ENCODE data around the gene PRKCE. TPM values are rescaled to one million over a fixed set of nuclear protein-coding genes. Genes with fewer than 3 reads are reported as not detected.

The PRKCE gene
- total RNA-seq, 1 experiment from 2014 or later = 14.8 TPM

GRCh38 chr2:45653122-45653913 is 1.8 kb downstream of the PRKCE start:
- Histone ChIP-seq H3K4me3 (replicated peaks in 1 of 2; ENCODE audit: low read depth in 1 of 2, low read length in 2 of 2) (no peak overlapping the region), H3K27ac (ENCODE audit: low read depth, low read length) (no peak overlapping the region), H3K4me1 (ENCODE audit: control insufficient read depth in 1 of 2, insufficient read depth in 2 of 2, low read length in 2 of 2) (peaks cover 9 to 16% of the 10 kb centered on the region in 2 experiments), H3K9ac (ENCODE audit: low read length) (no peak overlapping the region), H3K4me2 (ENCODE audit: low read length) (peak overlapping the region; percentile 94; the same call in 1 of the 2 replicates), H3K36me3 (ENCODE audit: control insufficient read depth in 1 of 2, insufficient read depth in 2 of 2, low read length in 2 of 2) (no peaks in the 10 kb centered on the region), H4K20me1 (ENCODE audit: insufficient read depth) (no peaks in the 10 kb centered on the region), H2AFZ (ENCODE audit: low read depth, low read length, poor library complexity, severe bottlenecking) (no peak overlapping the region), H3K9me2 (ENCODE audit: insufficient read depth) (no peaks in the 10 kb centered on the region), H3K27me3 (ENCODE audit: insufficient read depth, low read length) (no peaks in the 10 kb centered on the region), H3K79me2 (ENCODE audit: insufficient read depth, low read length) (peaks cover 55% of the 10 kb centered on the region), H3K9me3 (ENCODE audit: control insufficient read depth in 1 of 2, insufficient read depth in 1 of 2, low read depth in 1 of 2, low read length in 2 of 2) (no peaks in the 10 kb centered on the region)
- ATAC-seq = no peak
- POLR2A ChIA-PET = no interaction called here
- RAD21 ChIA-PET (ENCODE audit: low non-redundant PET in 1 of 2, low total read pairs in 2 of 2, uncharacterized antibody in 2 of 2, unreplicated experiment in 2 of 2) = no interaction called here
- intact Hi-C loops (cut with micrococcal nuclease) = no loop called here
- BruUV-seq (replicated peaks) = TSS peak; percentile 43
- no peak for DNase-seq (ENCODE audit: low read depth, low spot score)
- TF ChIP-seq SP1 (IDR thresholded peaks at IDR 0.05; ENCODE audit: low read depth) (no peak), CTCF (IDR thresholded peaks at IDR 0.05 in 2 of 3, conservative IDR thresholded peaks at IDR 0.05 in 1 of 3; ENCODE audit: borderline replicate concordance in 1 of 3, insufficient read depth in 1 of 3, low read depth in 2 of 3, low read length in 2 of 3) (no peak), EZH2phosphoT487 (IDR thresholded peaks at IDR 0.05; ENCODE audit: borderline replicate concordance) (no peak), ZNF274 (IDR thresholded peaks at IDR 0.05; ENCODE audit: low read depth, low read length) (no peak), SRF (IDR thresholded peaks at IDR 0.05; ENCODE audit: low read depth) (no peak), POLR2A (IDR thresholded peaks at IDR 0.05; ENCODE audit: borderline replicate concordance, extremely low read depth, insufficient read depth, insufficient read length) (no peak), MAX (IDR thresholded peaks at IDR 0.05) (no peak), REST (IDR thresholded peaks at IDR 0.05; ENCODE audit: low read depth) (no peak), CEBPB (IDR thresholded peaks at IDR 0.05; ENCODE audit: low read depth) (no peak), JUND (IDR thresholded peaks at IDR 0.05) (no peak), ZFX (IDR thresholded peaks at IDR 0.05) (no peak), EGR1 (IDR thresholded peaks at IDR 0.05; ENCODE audit: low read depth) (no peak), EZH2 (IDR thresholded peaks at IDR 0.05) (no peak), ELF1 (IDR thresholded peaks at IDR 0.05; ENCODE audit: borderline replicate concordance, low read depth) (no peak), POLR2AphosphoS5 (IDR thresholded peaks at IDR 0.05; ENCODE audit: low read depth, low read length) (no peak), TCF7L2 (IDR thresholded peaks at IDR 0.05; ENCODE audit: borderline replicate concordance, extremely low read depth, insufficient read depth, insufficient read length) (no peak), RAD21 (IDR thresholded peaks at IDR 0.05; ENCODE audit: low read depth) (no peak), YY1 (IDR thresholded peaks at IDR 0.05; ENCODE audit: extremely low read depth, insufficient replicate concordance, low read depth, low read length) (no peak), SIN3A (IDR thresholded peaks at IDR 0.05; ENCODE audit: low read depth) (no peak)
- CTCF ChIA-PET = interaction anchor here (1.7 kb wide), 1 partner anchor 125 kb away, joined by 4 read pairs; no protein-coding TSS in a partner anchor
